Measurements from ENCODE around the gene DNAJB13.

DNA sequence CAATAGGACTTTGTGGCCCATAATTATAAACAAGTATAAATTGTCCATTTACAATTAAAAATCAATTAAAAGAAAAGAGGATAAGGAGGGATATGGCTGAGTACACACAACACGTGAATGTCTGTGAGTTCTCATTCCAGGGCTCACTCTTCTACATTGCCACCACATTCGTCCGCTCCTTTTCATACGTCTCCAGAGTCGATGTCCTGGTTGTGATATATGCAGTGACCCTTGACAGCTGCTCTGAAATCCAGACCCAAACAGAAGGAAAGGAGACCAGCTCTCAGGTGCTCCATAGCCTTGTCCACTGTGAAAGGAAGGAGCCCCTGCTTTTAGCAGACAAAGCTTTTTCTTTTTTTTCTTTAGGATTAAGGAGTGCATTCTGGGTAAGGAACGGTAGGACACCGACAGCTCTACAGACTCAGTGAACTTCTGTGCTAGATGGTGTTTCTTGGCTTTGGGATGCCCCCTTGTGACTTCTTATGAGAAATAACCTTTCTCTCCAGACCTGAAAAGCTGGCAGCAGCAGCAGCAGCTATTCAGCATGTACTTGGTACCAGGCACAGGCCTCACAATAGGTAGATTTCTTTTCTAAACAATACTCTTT lies 19.7 kb upstream of the DNAJB13 start:
- TF ChIP-seq, protein P1, sequence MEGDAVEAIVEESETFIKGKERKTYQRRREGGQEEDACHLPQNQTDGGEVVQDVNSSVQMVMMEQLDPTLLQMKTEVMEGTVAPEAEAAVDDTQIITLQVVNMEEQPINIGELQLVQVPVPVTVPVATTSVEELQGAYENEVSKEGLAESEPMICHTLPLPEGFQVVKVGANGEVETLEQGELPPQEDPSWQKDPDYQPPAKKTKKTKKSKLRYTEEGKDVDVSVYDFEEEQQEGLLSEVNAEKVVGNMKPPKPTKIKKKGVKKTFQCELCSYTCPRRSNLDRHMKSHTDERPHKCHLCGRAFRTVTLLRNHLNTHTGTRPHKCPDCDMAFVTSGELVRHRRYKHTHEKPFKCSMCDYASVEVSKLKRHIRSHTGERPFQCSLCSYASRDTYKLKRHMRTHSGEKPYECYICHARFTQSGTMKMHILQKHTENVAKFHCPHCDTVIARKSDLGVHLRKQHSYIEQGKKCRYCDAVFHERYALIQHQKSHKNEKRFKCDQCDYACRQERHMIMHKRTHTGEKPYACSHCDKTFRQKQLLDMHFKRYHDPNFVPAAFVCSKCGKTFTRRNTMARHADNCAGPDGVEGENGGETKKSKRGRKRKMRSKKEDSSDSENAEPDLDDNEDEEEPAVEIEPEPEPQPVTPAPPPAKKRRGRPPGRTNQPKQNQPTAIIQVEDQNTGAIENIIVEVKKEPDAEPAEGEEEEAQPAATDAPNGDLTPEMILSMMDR (IDR thresholded peaks at IDR 0.05; ENCODE audit: insufficient read depth, low read length), result no peak
- TF ChIP-seq, protein P2, sequence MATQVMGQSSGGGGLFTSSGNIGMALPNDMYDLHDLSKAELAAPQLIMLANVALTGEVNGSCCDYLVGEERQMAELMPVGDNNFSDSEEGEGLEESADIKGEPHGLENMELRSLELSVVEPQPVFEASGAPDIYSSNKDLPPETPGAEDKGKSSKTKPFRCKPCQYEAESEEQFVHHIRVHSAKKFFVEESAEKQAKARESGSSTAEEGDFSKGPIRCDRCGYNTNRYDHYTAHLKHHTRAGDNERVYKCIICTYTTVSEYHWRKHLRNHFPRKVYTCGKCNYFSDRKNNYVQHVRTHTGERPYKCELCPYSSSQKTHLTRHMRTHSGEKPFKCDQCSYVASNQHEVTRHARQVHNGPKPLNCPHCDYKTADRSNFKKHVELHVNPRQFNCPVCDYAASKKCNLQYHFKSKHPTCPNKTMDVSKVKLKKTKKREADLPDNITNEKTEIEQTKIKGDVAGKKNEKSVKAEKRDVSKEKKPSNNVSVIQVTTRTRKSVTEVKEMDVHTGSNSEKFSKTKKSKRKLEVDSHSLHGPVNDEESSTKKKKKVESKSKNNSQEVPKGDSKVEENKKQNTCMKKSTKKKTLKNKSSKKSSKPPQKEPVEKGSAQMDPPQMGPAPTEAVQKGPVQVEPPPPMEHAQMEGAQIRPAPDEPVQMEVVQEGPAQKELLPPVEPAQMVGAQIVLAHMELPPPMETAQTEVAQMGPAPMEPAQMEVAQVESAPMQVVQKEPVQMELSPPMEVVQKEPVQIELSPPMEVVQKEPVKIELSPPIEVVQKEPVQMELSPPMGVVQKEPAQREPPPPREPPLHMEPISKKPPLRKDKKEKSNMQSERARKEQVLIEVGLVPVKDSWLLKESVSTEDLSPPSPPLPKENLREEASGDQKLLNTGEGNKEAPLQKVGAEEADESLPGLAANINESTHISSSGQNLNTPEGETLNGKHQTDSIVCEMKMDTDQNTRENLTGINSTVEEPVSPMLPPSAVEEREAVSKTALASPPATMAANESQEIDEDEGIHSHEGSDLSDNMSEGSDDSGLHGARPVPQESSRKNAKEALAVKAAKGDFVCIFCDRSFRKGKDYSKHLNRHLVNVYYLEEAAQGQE (IDR thresholded peaks at IDR 0.05; ENCODE audit: insufficient replicate concordance, low read depth), result no peak
- no peak for TF ChIP-seq POLR2AphosphoS5 (IDR thresholded peaks at IDR 0.05; ENCODE audit: low read depth)

All from HL-60 (cell line).